Stimulated activated CD8-positive, alpha-beta memory T cell treated with anti-CD3 and anti-CD28 coated beads, Interleukin-4, amount 100 ng/mL, for 1 hour (primary cell): ENCODE measurements around the gene DHCR7.

ENCODE experiments used
- DNase-seq, 2 donors: peaks; one replicate each; pipeline ENCODE4 v3.0.0-alpha.2; 2020; ENCODE audit warnings: low read depth in 2 of 2, low spot score in 1 of 2

Gene DHCR7

GRCh38 chr11:71477641-71478527, 29.7 kb upstream of the DHCR7 start:
- no peak for DNase-seq

DNA sequence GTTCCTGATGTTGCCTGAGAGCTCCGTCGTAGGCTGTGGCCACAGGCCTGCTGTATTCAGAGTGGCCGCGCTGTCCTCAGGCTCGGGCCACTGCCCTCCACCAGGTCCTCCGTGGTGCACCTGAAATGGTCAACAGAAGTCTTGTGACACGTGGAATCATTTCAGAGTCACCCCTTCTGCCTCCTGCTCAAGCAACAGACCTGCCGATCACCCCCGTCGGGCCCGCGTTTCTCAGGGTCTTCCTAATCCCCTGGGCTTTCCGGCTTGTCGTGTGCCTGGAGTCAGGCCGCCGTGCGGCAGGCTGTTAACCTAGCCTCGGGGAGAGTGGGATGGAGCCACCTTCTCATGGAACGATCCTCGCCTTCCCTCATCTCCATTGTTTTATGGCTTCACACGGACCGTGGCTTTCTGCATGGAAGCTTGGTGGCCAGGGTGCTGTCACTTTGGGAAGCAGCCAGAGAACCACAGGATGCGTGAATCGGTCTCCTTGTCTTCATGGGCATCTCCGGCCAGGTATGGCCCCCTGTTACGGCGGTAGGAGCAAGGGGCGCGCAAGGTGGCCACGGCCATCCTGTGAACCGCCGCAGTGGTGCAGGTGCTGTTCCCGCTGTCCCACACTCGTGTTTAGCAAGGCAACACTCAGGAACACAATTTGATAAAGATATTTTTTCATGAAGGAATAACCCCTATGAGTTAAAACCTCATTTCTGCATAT, 28.9 kb upstream of the DHCR7 start:
- DNase-seq: no peak

GRCh38 chr11:71476031-71476430, 27.8 kb upstream of the DHCR7 start:
- no peak for DNase-seq

- DNase-seq: no peak
These were observed 26.7 kb upstream of the DHCR7 start for GRCh38 chr11:71474771-71475483.

- no peak for DNase-seq
These were observed 26.1 kb upstream of the DHCR7 start for GRCh38 chr11:71474141-71474770.

- no peak for DNase-seq
These were observed 25.5 kb upstream of the DHCR7 start for GRCh38 chr11:71473793-71474080.

DNA sequence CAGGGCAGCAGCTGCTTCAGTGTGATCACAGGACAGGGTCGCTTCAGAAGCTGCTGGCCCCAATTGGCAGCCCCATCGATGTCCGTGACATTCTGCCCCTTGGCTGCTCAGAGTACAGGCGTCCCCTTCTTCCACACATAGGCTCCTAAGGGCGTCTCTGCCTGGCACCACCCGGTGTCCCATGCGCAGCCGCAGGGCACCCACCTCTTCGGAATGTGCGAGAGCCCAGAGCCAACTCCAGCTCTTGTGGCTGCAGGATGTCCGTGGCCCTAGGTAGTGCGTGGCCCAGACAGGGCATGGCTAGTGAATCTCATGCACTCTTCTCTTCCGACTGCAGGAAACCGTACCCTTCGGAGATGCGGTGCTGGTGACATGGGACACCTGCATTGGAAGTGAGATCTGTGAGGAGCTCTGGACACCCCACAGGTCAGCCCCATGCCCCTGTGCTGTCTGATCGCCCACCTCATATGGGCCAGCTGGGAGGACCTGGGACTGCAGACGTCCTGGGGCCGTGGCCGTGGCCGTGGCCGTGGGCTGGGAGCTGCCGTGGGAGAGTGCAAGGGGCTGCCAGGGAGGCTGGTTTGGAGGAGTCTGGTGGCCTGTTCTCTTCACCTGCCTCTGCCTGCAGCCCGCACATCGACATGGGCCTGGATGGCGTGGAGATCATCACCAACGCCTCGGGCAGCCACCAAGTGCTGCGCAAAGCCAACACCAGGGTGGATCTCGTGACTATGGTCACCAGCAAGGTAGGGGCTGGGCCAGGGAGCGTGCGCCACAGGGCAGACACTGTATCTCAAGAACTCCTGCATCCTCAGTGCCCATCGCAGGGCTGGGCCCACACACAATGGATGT, 25.0 kb upstream of the DHCR7 start:
- no peak for DNase-seq

- no peak for DNase-seq
These were observed 24.2 kb upstream of the DHCR7 start for GRCh38 chr11:71472357-71472885.

- no peak for DNase-seq
These were observed 22.8 kb upstream of the DHCR7 start for GRCh38 chr11:71470946-71471345.

DNA sequence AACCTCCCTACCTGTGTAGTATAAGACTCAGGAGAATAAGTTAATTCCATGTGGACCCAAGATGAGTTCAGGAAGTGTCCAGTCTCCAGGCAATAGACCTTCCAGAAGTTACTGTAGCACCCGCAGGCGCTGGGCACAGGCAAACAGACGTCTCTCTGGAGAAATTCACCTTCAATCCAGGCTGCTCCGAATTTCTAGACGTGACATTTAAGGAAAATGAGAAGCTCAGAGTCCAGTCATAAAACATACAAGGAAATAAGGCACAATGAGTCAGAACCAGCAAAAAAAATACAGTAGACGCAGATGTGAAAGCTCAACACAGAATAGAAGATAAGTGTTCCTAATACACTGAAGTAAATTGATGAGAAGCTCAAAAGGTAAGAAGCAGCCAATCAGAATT, 19.0 kb upstream of the DHCR7 start:
- no peak for DNase-seq

DNA sequence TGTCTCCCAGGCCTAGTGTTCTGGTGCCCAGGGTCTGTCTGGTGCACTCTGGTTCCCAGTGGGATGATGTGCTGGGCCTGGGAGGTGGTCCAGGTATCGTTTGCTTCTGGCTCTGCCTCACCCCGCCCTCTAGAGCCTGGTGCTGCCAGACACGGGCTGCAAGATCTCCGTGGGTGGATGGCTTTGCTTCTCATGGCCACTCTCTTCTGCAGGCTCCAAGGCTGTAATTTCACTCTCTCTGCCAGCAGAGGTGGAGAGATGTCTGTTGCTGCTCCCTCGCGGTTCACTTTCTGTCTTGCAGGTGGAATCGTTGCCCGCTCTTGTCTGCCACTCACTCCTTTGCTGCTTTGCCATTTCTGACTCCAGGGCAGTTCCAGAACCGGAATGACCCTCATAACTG, 18.2 kb upstream of the DHCR7 start:
- no peak for DNase-seq

- DNase-seq: no peak
These were observed 16.9 kb upstream of the DHCR7 start for GRCh38 chr11:71465054-71465453.

- no peak for DNase-seq
These were observed 15.4 kb upstream of the DHCR7 start for GRCh38 chr11:71463331-71464211.

- no peak for DNase-seq
These were observed 14.5 kb upstream of the DHCR7 start for GRCh38 chr11:71462726-71463125.

- no peak for DNase-seq
These were observed 13.5 kb upstream of the DHCR7 start for GRCh38 chr11:71461696-71462095.

DNA sequence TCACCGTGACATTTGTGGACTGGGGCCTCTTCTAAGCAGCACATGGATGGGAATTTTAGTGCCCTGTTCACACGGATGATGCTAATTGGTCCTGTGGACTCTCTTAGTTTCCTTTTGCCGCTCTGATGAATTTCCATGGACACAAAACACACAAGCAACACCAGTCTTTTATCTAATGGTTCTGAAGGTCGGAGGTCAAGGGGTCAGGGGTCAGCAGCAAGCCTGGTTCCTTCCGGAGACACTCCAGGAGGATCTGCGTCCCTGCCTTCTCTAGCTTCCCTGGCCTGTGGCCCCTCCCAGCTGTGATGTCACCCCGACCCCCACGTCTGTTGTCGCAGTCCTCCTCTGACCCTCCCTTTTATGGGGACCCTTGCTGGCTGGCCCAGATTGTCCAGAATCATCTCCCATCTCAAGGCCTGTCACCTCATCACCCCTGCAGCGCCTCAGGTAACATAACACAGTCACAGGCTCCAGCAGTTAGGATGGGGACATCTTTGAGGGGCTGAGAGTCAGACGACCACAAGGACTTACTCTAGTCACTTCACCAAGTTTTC, 11.7 kb upstream of the DHCR7 start:
- DNase-seq: no peak

- no peak for DNase-seq
These were observed 11.0 kb upstream of the DHCR7 start for GRCh38 chr11:71459076-71459766.
